Natural killer cell (primary cell): Measurements from ENCODE around the gene SERGEF. TPM values are rescaled to one million over a fixed set of nuclear protein-coding genes. Genes with fewer than 3 reads are reported as not detected.

ENCODE experiments used
- ATAC-seq, 3 donors: fragments of 150-1000 bp in 2 of 3; fragments of 200-7000 bp in 1 of 3; cut with Tn5 transposase; 1 replicate in 1 of 3; 2 replicates in 2 of 3; pipeline ENCODE4 v1.10.0; 2021; ENCODE audit warnings: mild to moderate bottlenecking in 2 of 3, moderate library complexity in 2 of 3
- DNase-seq, 2 donors: peaks; one replicate each; pipeline versions ENCODE4 v3.0.0 to v3.0.0-alpha.2; 2013 to 2021; ENCODE audit warnings: mixed read lengths in 1 of 2
- H3K27ac ChIP-seq: one replicate; pipeline ENCODE4 v1.5.1; 2013; ENCODE audit warnings: mild to moderate bottlenecking, low read length
- H3K27me3 ChIP-seq: one replicate; pipeline ENCODE4 v1.6.1; 2013; ENCODE audit warnings: low read length; ENCODE audit not compliant: control insufficient read depth, insufficient read depth
- H3K36me3 ChIP-seq: one replicate; pipeline ENCODE4 v1.6.1; 2013; ENCODE audit warnings: low read length; ENCODE audit not compliant: control insufficient read depth, insufficient read depth
- H3K4me1 ChIP-seq: one replicate; pipeline ENCODE4 v1.6.1; 2013; ENCODE audit warnings: low read length; ENCODE audit not compliant: control insufficient read depth, insufficient read depth
- H3K4me3 ChIP-seq: one replicate; pipeline ENCODE4 v1.5.1; 2013; ENCODE audit warnings: low read length
- H3K9me3 ChIP-seq: one replicate; pipeline ENCODE4 v1.6.1; 2013; ENCODE audit warnings: low read length; ENCODE audit not compliant: control insufficient read depth, insufficient read depth
- H3K27ac Mint-ChIP-seq, 2 donors: one replicate each; pipeline ENCODE4 v1.8.0; 2022; ENCODE audit warnings: mild to moderate bottlenecking in 2 of 2, mixed read lengths in 2 of 2, moderate library complexity in 1 of 2
- H3K27me3 Mint-ChIP-seq, 2 donors: one replicate each; pipeline ENCODE4 v1.8.0; 2022; ENCODE audit warnings: low read depth in 2 of 2, mixed read lengths in 2 of 2
- H3K36me3 Mint-ChIP-seq: one replicate; pipeline ENCODE4 v1.8.0; 2022; ENCODE audit warnings: mixed read lengths
- H3K4me1 Mint-ChIP-seq, 2 donors: one replicate each; pipeline ENCODE4 v1.8.0; 2022; ENCODE audit warnings: mixed read lengths in 2 of 2
- H3K4me3 Mint-ChIP-seq: one replicate; pipeline ENCODE4 v1.8.0; 2022; ENCODE audit warnings: mild to moderate bottlenecking, moderate library complexity, mixed read lengths
- H3K9me3 Mint-ChIP-seq, 2 donors: one replicate each; pipeline ENCODE4 v1.8.0; 2022; ENCODE audit warnings: mixed read lengths in 2 of 2
- CTCF ChIP-seq: fragments of 200-600 bp; IDR thresholded peaks from one replicate; pipeline ENCODE4 v1.8.0; 2022; ENCODE audit warnings: antibody characterized with exemption
- WGBS: methylation state at CpG from one replicate; pipeline ENCODE4 v1.1.7; 2013; ENCODE audit warnings: missing lambda C conversion rate; ENCODE audit not compliant: insufficient coverage; 5-methylcytosine and 5-hydroxymethylcytosine counted together
- intact Hi-C: fragments of 100-400 bp; cut with micrococcal nuclease; formaldehyde crosslinking; loops from one replicate; pipeline ENCODE4 v1.14.2; 2022
- total RNA-seq, 4 donors: library from RNA; stranded (reverse); fragments of 120-200 nt in 1 of 4; gene quantifications; one replicate each; pipeline versions ENCODE4 v1.2.3 to v1.2.4, GENCODE V29; 2013 to 2022

Gene SERGEF
- total RNA-seq, 3 donors from 2014 or later (not counting 1 experiment from before 2014, with no cell fraction given) = 67.5 to 78.6 (median 69.4) TPM

GRCh38 chr11:17769218-17769617 lies 243.6 kb downstream of the SERGEF start:
- Histone ChIP-seq H3K27me3 (no peaks in the 10 kb centered on the region), H3K36me3 (no peaks in the 10 kb centered on the region), H3K4me1 (no peaks in the 10 kb centered on the region), H3K4me3 (no peak overlapping the region), H3K27ac (no peak overlapping the region), H3K9me3 (no peaks in the 10 kb centered on the region)
- Mint-ChIP-seq H3K36me3 (no peaks in the 10 kb centered on the region), H3K4me3 (no peak overlapping the region), H3K9me3 (no peaks in the 10 kb centered on the region), H3K27me3 (no peaks in the 10 kb centered on the region), H3K4me1 (no peaks in the 10 kb centered on the region), H3K27ac (no peak overlapping the region)
- no peak for ATAC-seq
- intact Hi-C loops = no loop called here
- no peak for TF ChIP-seq CTCF
- DNase-seq = no peak
- 91% methylated on average over 1 of the region's 1 CpG for WGBS

- ATAC-seq (no peak), DNase-seq (no peak)
- Histone ChIP-seq H3K4me3 (no peak overlapping the region), H3K27ac (no peak overlapping the region), H3K27me3 (no peaks in the 10 kb centered on the region), H3K9me3 (no peaks in the 10 kb centered on the region), H3K4me1 (no peaks in the 10 kb centered on the region), H3K36me3 (no peaks in the 10 kb centered on the region)
- no peaks in the 10 kb centered on the region for H3K27me3 Mint-ChIP-seq
- H3K4me3 Mint-ChIP-seq = no peak overlapping the region
- H3K27ac Mint-ChIP-seq = no peak overlapping the region
- no peaks in the 10 kb centered on the region for H3K9me3 Mint-ChIP-seq
- TF ChIP-seq CTCF = no peak
- 98% methylated on average over 7 of the region's 7 CpGs for whole genome bisulfite sequencing
- intact Hi-C loops = no loop called here
- H3K36me3 Mint-ChIP-seq = no peaks in the 10 kb centered on the region
- H3K4me1 Mint-ChIP-seq = no peaks in the 10 kb centered on the region
Measured at GRCh38 chr11:17768547-17768946, 244.3 kb downstream of the SERGEF start.

- H3K4me1 ChIP-seq = no peaks in the 10 kb centered on the region
- no peak for TF ChIP-seq CTCF
- ATAC-seq (no peak), DNase-seq (no peak)
- H3K9me3 ChIP-seq = no peaks in the 10 kb centered on the region
- intact Hi-C loops = no loop called here
- H3K36me3 Mint-ChIP-seq = no peaks in the 10 kb centered on the region
- H3K9me3 Mint-ChIP-seq = no peaks in the 10 kb centered on the region
- 77% methylated on average over 2 of the region's 2 CpGs for WGBS
- no peaks in the 10 kb centered on the region for H3K27me3 ChIP-seq
- no peaks in the 10 kb centered on the region for H3K36me3 ChIP-seq
- H3K4me3 Mint-ChIP-seq = no peak overlapping the region
- no peaks in the 10 kb centered on the region for H3K4me1 Mint-ChIP-seq
- no peaks in the 10 kb centered on the region for H3K27me3 Mint-ChIP-seq
- no peak overlapping the region for H3K4me3 ChIP-seq
- no peak overlapping the region for H3K27ac Mint-ChIP-seq
- H3K27ac ChIP-seq = no peak overlapping the region
Measured at GRCh38 chr11:17767914-17768313, 244.9 kb downstream of the SERGEF start.

- no peaks in the 10 kb centered on the region for H3K27me3 Mint-ChIP-seq
- Histone ChIP-seq H3K27ac (no peak overlapping the region), H3K9me3 (no peaks in the 10 kb centered on the region), H3K4me1 (no peaks in the 10 kb centered on the region), H3K27me3 (no peaks in the 10 kb centered on the region), H3K36me3 (no peaks in the 10 kb centered on the region), H3K4me3 (no peak overlapping the region)
- no peaks in the 10 kb centered on the region for H3K4me1 Mint-ChIP-seq
- DNase-seq = no peak
- no peak overlapping the region for H3K4me3 Mint-ChIP-seq
- ATAC-seq = no peak
- intact Hi-C loops = no loop called here
- TF ChIP-seq CTCF = no peak
- H3K27ac Mint-ChIP-seq = no peak overlapping the region
- 88% methylated on average over 7 of the region's 7 CpGs for WGBS
- H3K9me3 Mint-ChIP-seq = no peaks in the 10 kb centered on the region
- no peaks in the 10 kb centered on the region for H3K36me3 Mint-ChIP-seq
Measured at GRCh38 chr11:17767301-17767885, 245.5 kb downstream of the SERGEF start.
